Mesendoderm (in vitro differentiated cells): ENCODE data around the gene CFAP53.
A peak's percentile ranks its signal among the peaks of the same experiment; 100 is the strongest.

Source experiments
- DNase-seq: peaks from one replicate; pipeline ENCODE4 v3.0.0; 2013
- H2AK5ac ChIP-seq: 2 replicates; pipeline ENCODE4 v1.6.1; 2013; ENCODE audit warnings: low read length, inconsistent platforms
- H2BK120ac ChIP-seq: 2 replicates; pipeline ENCODE4 v1.6.1; 2013; ENCODE audit warnings: low read depth, mild to moderate bottlenecking, low read length, moderate library complexity, mixed read lengths
- H2BK15ac ChIP-seq: replicated peaks from 2 replicates; pipeline ENCODE4 v1.6.1; 2013; ENCODE audit warnings: low read depth, mild to moderate bottlenecking, moderate library complexity
- H2BK5ac ChIP-seq: 2 replicates; pipeline ENCODE4 v1.6.1; 2013; ENCODE audit warnings: low read length, inconsistent platforms
- H3K18ac ChIP-seq: 2 replicates; pipeline ENCODE4 v1.6.1; 2013; ENCODE audit warnings: mild to moderate bottlenecking, low read length, mixed read lengths
- H3K23ac ChIP-seq: one replicate; pipeline ENCODE4 v1.6.1; 2013; ENCODE audit warnings: low read length
- H3K27ac ChIP-seq: 2 replicates; pipeline ENCODE4 v1.5.1; 2013; ENCODE audit warnings: low read depth, mild to moderate bottlenecking, inconsistent platforms, low read length, moderate library complexity
- H3K27me3 ChIP-seq: 2 replicates; pipeline ENCODE4 v1.6.1; 2013; ENCODE audit warnings: low read length, control low read depth, mild to moderate bottlenecking, inconsistent platforms; ENCODE audit not compliant: insufficient read depth, poor library complexity
- H3K36me3 ChIP-seq: 2 replicates; pipeline ENCODE4 v1.6.1; 2013; ENCODE audit warnings: low read length, inconsistent platforms; ENCODE audit not compliant: control insufficient read depth, insufficient read depth
- H3K4ac ChIP-seq: one replicate; pipeline ENCODE4 v1.6.1; 2013; ENCODE audit warnings: low read depth, mild to moderate bottlenecking, low read length, moderate library complexity
- H3K4me1 ChIP-seq: 2 replicates; pipeline ENCODE4 v1.6.1; 2013; ENCODE audit warnings: low read depth, low read length, inconsistent platforms; ENCODE audit not compliant: control insufficient read depth
- H3K4me2 ChIP-seq: 2 replicates; pipeline ENCODE4 v1.6.1; 2013; ENCODE audit warnings: low read length
- H3K4me3 ChIP-seq: 2 replicates; pipeline ENCODE4 v1.5.1; 2013; ENCODE audit warnings: mild to moderate bottlenecking, low read length
- H3K56ac ChIP-seq: one replicate; pipeline ENCODE4 v1.6.1; 2013; ENCODE audit warnings: low read length
- H3K79me1 ChIP-seq: 2 replicates; pipeline ENCODE4 v1.6.1; 2013; ENCODE audit warnings: low read length, inconsistent platforms
- H3K79me2 ChIP-seq: 2 replicates; pipeline ENCODE4 v1.6.1; 2013; ENCODE audit warnings: mild to moderate bottlenecking, low read length; ENCODE audit not compliant: control insufficient read depth, insufficient read depth
- H3K9ac ChIP-seq: 2 replicates; pipeline ENCODE4 v1.6.1; 2013; ENCODE audit warnings: low read length, inconsistent platforms
- H4K5ac ChIP-seq: one replicate; pipeline ENCODE4 v1.6.1; 2013; ENCODE audit warnings: low read length
- H4K8ac ChIP-seq: one replicate; pipeline ENCODE4 v1.6.1; 2013; ENCODE audit warnings: low read depth, mild to moderate bottlenecking, control low read depth, low read length, moderate library complexity
- WGBS: extraction: QIAGEN DNeasy Blood & Tissue Kit; methylation state at CpG from one replicate; pipeline ENCODE4 v1.1.7; 2013; ENCODE audit warnings: low lambda C conversion rate, missing lambda C conversion rate; ENCODE audit not compliant: insufficient coverage; ENCODE audit errors: extremely low coverage; 5-methylcytosine and 5-hydroxymethylcytosine counted together

CFAP53 gene

GRCh38 chr18:50188652-50189051 lies 77.6 kb downstream of the CFAP53 start:
- WGBS, result no CpG with 5 or more reads among the region's 6 CpGs
- no peak overlapping the region for H3K4me2 ChIP-seq

DNA sequence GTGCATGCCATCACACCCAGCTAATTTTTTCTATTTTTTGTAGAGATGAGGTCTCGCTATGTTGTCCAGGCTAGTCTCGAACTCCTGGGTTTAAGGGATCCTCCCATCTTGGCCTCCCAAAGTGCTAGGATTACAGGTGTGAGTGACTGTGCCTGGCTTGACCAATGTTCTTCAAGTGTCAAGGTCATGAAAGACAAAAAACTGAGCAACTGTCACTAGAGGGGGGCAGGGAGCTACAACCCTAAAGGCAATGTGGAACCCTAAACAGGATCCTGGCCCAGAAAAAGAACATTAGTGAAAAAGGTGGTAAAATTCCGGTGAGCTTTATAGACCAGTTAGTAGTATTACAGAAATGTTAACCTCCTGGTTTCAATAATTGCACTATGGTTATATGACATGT lies 78.6 kb downstream of the CFAP53 start:
- no peaks in the 10 kb centered on the region for H3K36me3 ChIP-seq
- H3K27me3 ChIP-seq, result peaks cover 9% of the 10 kb centered on the region
- H2BK15ac ChIP-seq, result no peak overlapping the region
- H3K4me1 ChIP-seq, result no peaks in the 10 kb centered on the region
- H3K79me1 ChIP-seq, result no peaks in the 10 kb centered on the region
- DNase-seq, result no peak
- H3K27ac ChIP-seq, result no peak overlapping the region
- H3K4ac ChIP-seq, result no peak overlapping the region
- no peak overlapping the region for H3K56ac ChIP-seq
- H3K23ac ChIP-seq, result no peak overlapping the region
- H3K4me3 ChIP-seq, result no peak overlapping the region
- H4K5ac ChIP-seq, result no peak overlapping the region
- no peak overlapping the region for H3K4me2 ChIP-seq
- no peak overlapping the region for H4K8ac ChIP-seq
- H3K18ac ChIP-seq, result no peak overlapping the region
- H3K9ac ChIP-seq, result no peak overlapping the region
- H2AK5ac ChIP-seq, result no peak overlapping the region
- no peak overlapping the region for H2BK5ac ChIP-seq
- WGBS, result no CpG with 5 or more reads among the region's 3 CpGs
- no peak overlapping the region for H2BK120ac ChIP-seq
- no peaks in the 10 kb centered on the region for H3K79me2 ChIP-seq

More at GRCh38 chr18:50188652-50189051, 77.6 kb downstream of the CFAP53 start:
- Histone ChIP-seq H2AK5ac (no peak overlapping the region), H3K79me2 (no peaks in the 10 kb centered on the region), H3K23ac (no peak overlapping the region), H3K4me1 (peaks cover 4% of the 10 kb centered on the region), H3K56ac (no peak overlapping the region), H3K4me3 (no peak overlapping the region), H3K18ac (no peak overlapping the region), H2BK15ac (no peak overlapping the region), H3K9ac (no peak overlapping the region), H3K79me1 (no peaks in the 10 kb centered on the region), H2BK5ac (no peak overlapping the region), H3K4ac (no peak overlapping the region), H3K36me3 (no peaks in the 10 kb centered on the region), H4K5ac (no peak overlapping the region), H4K8ac (no peak overlapping the region), H3K27me3 (peaks cover 18% of the 10 kb centered on the region), H2BK120ac (no peak overlapping the region), H3K27ac (no peak overlapping the region)
- no peak for DNase-seq

GRCh38 chr18:50186385-50186784 lies 79.9 kb downstream of the CFAP53 start:
- peaks cover 2% of the 10 kb centered on the region for H3K27me3 ChIP-seq
- H3K18ac ChIP-seq, result no peak overlapping the region
- no peak overlapping the region for H3K23ac ChIP-seq
- no peak overlapping the region for H3K4me2 ChIP-seq
- H2BK5ac ChIP-seq, result no peak overlapping the region
- no peak overlapping the region for H3K4me3 ChIP-seq
- H3K79me1 ChIP-seq, result no peaks in the 10 kb centered on the region
- H3K9ac ChIP-seq, result no peak overlapping the region
- no peak overlapping the region for H2BK15ac ChIP-seq
- no peaks in the 10 kb centered on the region for H3K36me3 ChIP-seq
- no peak overlapping the region for H3K4ac ChIP-seq
- no peak overlapping the region for H2BK120ac ChIP-seq
- H4K8ac ChIP-seq, result no peak overlapping the region
- no peak overlapping the region for H2AK5ac ChIP-seq
- no peaks in the 10 kb centered on the region for H3K79me2 ChIP-seq
- DNase-seq, result no peak
- H3K56ac ChIP-seq, result no peak overlapping the region
- H4K5ac ChIP-seq, result no peak overlapping the region
- WGBS, result no CpG with 5 or more reads among the region's 1 CpG
- H3K4me1 ChIP-seq, result peaks cover 1% of the 10 kb centered on the region
- no peak overlapping the region for H3K27ac ChIP-seq

DNA sequence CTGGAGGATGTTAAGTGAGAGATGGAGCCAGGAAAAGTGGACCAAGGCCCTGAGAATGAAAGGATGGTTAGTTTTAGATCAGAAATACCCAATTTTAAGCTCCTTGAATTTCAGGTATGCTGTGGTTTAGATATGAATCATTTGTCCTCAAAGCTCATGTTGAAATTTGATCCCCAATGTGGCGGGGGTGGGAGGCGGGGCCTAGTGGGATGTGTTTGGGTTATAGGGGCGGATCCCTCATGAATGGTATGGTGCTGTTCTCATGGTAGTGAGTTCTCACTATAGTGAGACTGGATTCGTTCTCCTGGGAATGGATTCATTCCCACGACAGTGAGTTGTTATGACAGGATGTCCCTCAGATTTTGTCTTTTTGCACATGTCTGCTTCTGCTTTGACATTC lies 82.7 kb downstream of the CFAP53 start:
- Histone ChIP-seq H2BK5ac (no peak overlapping the region), H3K4ac (no peak overlapping the region)
- WGBS, result no CpG with 5 or more reads among the region's 5 CpGs

DNA sequence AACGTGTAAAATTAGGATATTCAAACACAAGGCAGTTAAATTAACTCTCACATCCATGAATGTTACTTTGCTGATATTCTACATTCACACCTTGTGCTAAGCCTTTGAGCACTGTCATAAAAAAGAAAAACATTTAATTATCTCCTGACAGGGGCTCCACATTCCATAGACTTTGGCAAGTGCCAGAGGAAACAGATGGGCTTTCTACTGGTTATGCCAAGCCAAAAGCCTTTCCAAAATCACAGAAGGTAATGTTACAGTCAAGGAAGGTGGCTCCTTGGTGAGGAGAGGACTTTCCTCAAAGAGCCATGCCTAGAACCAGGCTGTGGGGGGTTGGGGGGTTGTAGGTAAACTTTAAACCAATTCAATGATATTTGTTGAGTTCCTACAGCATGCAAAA lies 83.8 kb downstream of the CFAP53 start:
- Histone ChIP-seq H3K27me3 (no peaks in the 10 kb centered on the region), H3K4me2 (no peak overlapping the region)
- WGBS, result no CpG with 5 or more reads among the region's 1 CpG

More for the DNA sequence above, 82.7 kb downstream of the CFAP53 start:
- Histone ChIP-seq H3K36me3 (no peaks in the 10 kb centered on the region), H3K4me1 (peaks cover 1% of the 10 kb centered on the region), H2AK5ac (no peak overlapping the region), H3K27me3 (no peaks in the 10 kb centered on the region), H3K56ac (no peak overlapping the region), H3K18ac (no peak overlapping the region), H3K23ac (no peak overlapping the region), H4K5ac (no peak overlapping the region), H3K4me3 (no peak overlapping the region), H2BK15ac (no peak overlapping the region), H4K8ac (no peak overlapping the region), H2BK120ac (no peak overlapping the region), H3K79me2 (no peaks in the 10 kb centered on the region), H3K9ac (no peak overlapping the region), H3K27ac (no peak overlapping the region), H3K79me1 (no peaks in the 10 kb centered on the region), H3K4me2 (no peak overlapping the region)
- peak; percentile 47 for DNase-seq

DNA sequence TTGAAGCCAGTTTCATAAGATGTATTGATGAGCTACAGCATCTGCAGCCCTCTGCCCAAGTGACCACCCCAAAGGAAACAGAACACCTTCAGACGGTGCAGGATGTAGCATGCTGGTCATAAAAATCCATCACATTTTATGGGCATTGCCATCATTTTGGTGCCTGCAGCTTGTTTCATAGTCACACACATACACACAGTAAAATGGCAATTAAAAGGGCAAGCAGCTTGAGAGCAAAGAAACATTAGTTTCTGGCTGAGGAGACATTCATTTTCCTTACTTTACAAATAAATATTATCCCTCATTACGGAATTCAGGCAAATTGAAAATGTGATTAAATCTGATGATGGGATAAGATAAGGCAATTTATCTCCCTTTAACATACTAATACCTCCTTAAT lies 84.7 kb downstream of the CFAP53 start:
- no peak overlapping the region for H3K4me2 ChIP-seq
- H2BK15ac ChIP-seq, result no peak overlapping the region

More for the DNA sequence above, 83.8 kb downstream of the CFAP53 start:
- H2BK5ac ChIP-seq, result no peak overlapping the region
- H3K4ac ChIP-seq, result no peak overlapping the region
- no peak overlapping the region for H3K56ac ChIP-seq
- H3K79me2 ChIP-seq, result no peaks in the 10 kb centered on the region
- no peak overlapping the region for H2BK120ac ChIP-seq
- no peak overlapping the region for H3K27ac ChIP-seq
- no peaks in the 10 kb centered on the region for H3K79me1 ChIP-seq
- H2AK5ac ChIP-seq, result no peak overlapping the region
- H3K36me3 ChIP-seq, result no peaks in the 10 kb centered on the region
- no peak for DNase-seq
- H3K9ac ChIP-seq, result no peak overlapping the region
- no peak overlapping the region for H4K8ac ChIP-seq
- H3K4me1 ChIP-seq, result peaks cover 1% of the 10 kb centered on the region
- H2BK15ac ChIP-seq, result no peak overlapping the region
- H4K5ac ChIP-seq, result no peak overlapping the region
- H3K18ac ChIP-seq, result no peak overlapping the region
- H3K4me3 ChIP-seq, result no peak overlapping the region
- no peak overlapping the region for H3K23ac ChIP-seq

More for the DNA sequence above, 84.7 kb downstream of the CFAP53 start:
- no CpG with 5 or more reads among the region's 2 CpGs for WGBS
- Histone ChIP-seq H3K79me1 (no peaks in the 10 kb centered on the region), H3K36me3 (no peaks in the 10 kb centered on the region), H3K4me1 (peaks cover 1% of the 10 kb centered on the region), H3K4me3 (no peak overlapping the region), H3K27ac (no peak overlapping the region), H2BK120ac (no peak overlapping the region), H2AK5ac (no peak overlapping the region), H3K27me3 (no peaks in the 10 kb centered on the region), H3K9ac (no peak overlapping the region), H3K79me2 (no peaks in the 10 kb centered on the region), H3K18ac (no peak overlapping the region), H4K5ac (no peak overlapping the region), H4K8ac (no peak overlapping the region), H2BK5ac (no peak overlapping the region), H3K4ac (no peak overlapping the region), H3K23ac (no peak overlapping the region), H3K56ac (no peak overlapping the region)
- no peak for DNase-seq
